ENCODE measurements around the gene LPP. TPM values are rescaled to one million over a fixed set of nuclear protein-coding genes. Genes with fewer than 3 reads are reported as not detected.

LPP gene
- total RNA-seq, 4 donors from 2014 or later, result 141 to 248 (median 185) TPM

GRCh38 chr3:188938999-188939398 is 785.0 kb downstream of the LPP start:
- TF ChIP-seq CTCF (IDR thresholded peaks at IDR 0.05; ENCODE audit: low read depth), result no peak

- TF ChIP-seq CTCF (IDR thresholded peaks at IDR 0.05; ENCODE audit: low read depth), result no peak
Measured at GRCh38 chr3:188939814-188940572, 786.0 kb downstream of the LPP start.

Small RNAs within 50 kb of the gene (small RNA-seq; reads per million reads assigned to genes)
- gene MIR28, result 3,720 reads per million, percentile 100 among the genes with 10 or more reads in this experiment
